ENCODE measurements around the gene NHS. TPM values are rescaled to one million over a fixed set of nuclear protein-coding genes. Genes with fewer than 3 reads are reported as not detected.

Gene NHS
- total and polyA plus RNA-seq, 2 of the 13 experiments (the other 11 are each of a cell fraction or from before 2014, with no cell fraction given) = 0.02 TPM; not detected in 1

DNA sequence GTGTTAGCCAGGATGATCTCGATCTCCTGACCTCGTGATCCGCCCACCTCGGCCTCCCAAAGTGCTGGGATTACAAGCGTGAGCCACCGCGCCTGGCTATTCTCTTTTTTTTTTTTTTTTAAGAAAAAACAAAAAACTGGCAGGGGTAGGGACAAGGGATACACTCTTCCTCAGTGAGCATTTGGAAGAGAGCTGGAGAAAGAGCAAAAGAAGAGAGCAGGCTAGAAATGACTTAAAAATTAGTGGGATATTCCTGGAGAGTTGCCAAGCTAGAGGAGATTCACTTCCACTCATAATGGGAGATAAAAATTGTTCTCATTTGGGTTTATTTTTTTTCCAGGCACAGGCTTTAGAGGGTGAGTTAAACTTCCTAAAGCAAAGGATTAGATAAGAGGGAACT lies 222.3 kb downstream of the NHS start (continued):
- TF ChIP-seq, protein P1, sequence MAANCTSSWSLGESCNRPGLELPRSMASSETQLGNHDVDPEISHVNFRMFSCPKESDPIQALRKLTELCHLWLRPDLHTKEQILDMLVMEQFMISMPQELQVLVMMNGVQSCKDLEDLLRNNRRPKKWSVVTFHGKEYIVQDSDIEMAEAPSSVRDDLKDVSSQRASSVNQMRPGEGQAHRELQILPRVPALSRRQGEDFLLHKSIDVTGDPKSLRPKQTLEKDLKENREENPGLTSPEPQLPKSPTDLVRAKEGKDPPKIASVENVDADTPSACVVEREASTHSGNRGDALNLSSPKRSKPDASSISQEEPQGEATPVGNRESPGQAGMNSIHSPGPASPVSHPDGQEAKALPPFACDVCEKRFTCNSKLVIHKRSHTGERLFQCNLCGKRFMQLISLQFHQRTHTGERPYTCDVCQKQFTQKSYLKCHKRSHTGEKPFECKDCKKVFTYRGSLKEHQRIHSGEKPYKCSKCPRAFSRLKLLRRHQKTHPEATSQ (CRISPR knock-in tag; IDR thresholded peaks at IDR 0.05; ENCODE audit: borderline replicate concordance) = no peak
- TF ChIP-seq ZNF121 (CRISPR knock-in tag; IDR thresholded peaks at IDR 0.05) = no peak

DNA sequence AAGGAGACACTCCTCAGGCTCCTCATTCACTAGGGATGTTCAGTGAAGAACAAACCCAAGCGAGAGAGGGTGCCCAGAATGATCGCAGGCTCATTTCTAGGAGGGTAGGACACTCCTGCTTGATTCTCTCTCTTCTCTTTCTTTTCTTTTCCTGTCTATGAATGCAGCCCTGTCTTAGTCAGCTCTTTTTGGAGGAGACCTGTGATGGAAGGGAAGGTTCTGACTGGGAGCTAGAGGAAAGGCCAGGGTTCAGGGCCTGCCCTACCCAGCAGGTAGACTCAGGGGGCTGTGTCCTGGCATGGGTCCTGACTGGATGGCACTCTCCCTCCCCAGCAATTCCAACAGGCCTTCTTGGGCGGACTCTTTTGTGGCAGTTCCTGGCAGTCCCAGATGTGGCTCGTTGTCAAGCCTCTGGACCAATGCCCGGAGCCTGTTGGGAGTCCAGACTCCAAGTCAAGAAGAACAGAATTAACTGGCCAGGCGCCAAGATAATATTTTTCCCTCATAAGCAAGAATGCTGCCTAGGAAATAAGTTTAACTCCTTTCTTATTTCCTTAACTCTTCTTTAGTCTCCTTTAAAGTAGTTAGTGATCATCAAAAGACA lies 222.9 kb downstream of the NHS start:
- FAIRE-seq (no peak), ATAC-seq (no peak), DNase-seq (ENCODE audit: low spot score) (no peak)
- H3K9me3 ChIP-seq (ENCODE audit: low read length) = no peaks in the 10 kb centered on the region
- BruUV-seq (replicated peaks) = no TSS peak
- H3K4me1 ChIP-seq (ENCODE audit: insufficient read depth, low read length) = peaks cover 12% of the 10 kb centered on the region; the same call in 1 of the 2 replicates
- 10% methylated on average over 2 of the region's 6 CpGs for WGBS (ENCODE audit: low lambda C conversion rate)
- H3K9ac ChIP-seq (ENCODE audit: insufficient read depth, low read depth, low read length) = no peak overlapping the region
- no peak overlapping the region for H3K4me3 ChIP-seq (replicated peaks in 1 of 3; ENCODE audit: insufficient read depth in 1 of 3, low read depth in 2 of 3, low read length in 3 of 3)
- H2AFZ ChIP-seq (ENCODE audit: low read length) = no peak overlapping the region
- H3K79me2 ChIP-seq (ENCODE audit: insufficient read depth, low read length) = no peaks in the 10 kb centered on the region
- in situ Hi-C loops (cut with HindIII; ENCODE audit: extremely low pct_ligation_motif_present, low pct_unique_long_range_greater_than_20kb) (no loop called here), intact Hi-C loops (cut with micrococcal nuclease; ENCODE audit: unreplicated experiment) (no loop called here)
- no peak overlapping the region for H3K4me2 ChIP-seq (ENCODE audit: low read depth, low read length)
- ChIA-PET CTCF (ENCODE audit: low intra/inter-chr PET ratio, low total read pairs) (no interaction called here), POLR2A (no interaction called here)
- no peaks in the 10 kb centered on the region for H3K36me3 ChIP-seq (replicated peaks in 1 of 2; ENCODE audit: control insufficient read depth in 1 of 2, insufficient read depth in 2 of 2, low read length in 2 of 2)
- H4K20me1 ChIP-seq (ENCODE audit: insufficient read depth, low read length) = no peaks in the 10 kb centered on the region
- no peaks in the 10 kb centered on the region for H3K27me3 ChIP-seq (ENCODE audit: control insufficient read depth in 1 of 2, insufficient read depth in 2 of 2, low read length in 2 of 2)
- no peak overlapping the region for H3K27ac ChIP-seq (ENCODE audit: extremely low read length, insufficient read depth, low read length)
- TF ChIP-seq, protein P2, sequence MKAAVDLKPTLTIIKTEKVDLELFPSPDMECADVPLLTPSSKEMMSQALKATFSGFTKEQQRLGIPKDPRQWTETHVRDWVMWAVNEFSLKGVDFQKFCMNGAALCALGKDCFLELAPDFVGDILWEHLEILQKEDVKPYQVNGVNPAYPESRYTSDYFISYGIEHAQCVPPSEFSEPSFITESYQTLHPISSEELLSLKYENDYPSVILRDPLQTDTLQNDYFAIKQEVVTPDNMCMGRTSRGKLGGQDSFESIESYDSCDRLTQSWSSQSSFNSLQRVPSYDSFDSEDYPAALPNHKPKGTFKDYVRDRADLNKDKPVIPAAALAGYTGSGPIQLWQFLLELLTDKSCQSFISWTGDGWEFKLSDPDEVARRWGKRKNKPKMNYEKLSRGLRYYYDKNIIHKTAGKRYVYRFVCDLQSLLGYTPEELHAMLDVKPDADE (CRISPR knock-in tag; IDR thresholded peaks at IDR 0.05) = no peak
- TF ChIP-seq TAF1 (CRISPR knock-in tag; IDR thresholded peaks at IDR 0.05) (no peak), AGO2 (optimal IDR thresholded peaks at IDR 0.05; ENCODE audit: low read depth, low read length) (no peak), NRL (CRISPR knock-in tag; IDR thresholded peaks at IDR 0.05; ENCODE audit: borderline replicate concordance) (no peak), PPARG (CRISPR knock-in tag; conservative IDR thresholded peaks at IDR 0.05) (no peak), ZNF577 (CRISPR knock-in tag; IDR thresholded peaks at IDR 0.05; ENCODE audit: borderline replicate concordance, low read depth) (no peak)
- TF ChIP-seq, protein P3, sequence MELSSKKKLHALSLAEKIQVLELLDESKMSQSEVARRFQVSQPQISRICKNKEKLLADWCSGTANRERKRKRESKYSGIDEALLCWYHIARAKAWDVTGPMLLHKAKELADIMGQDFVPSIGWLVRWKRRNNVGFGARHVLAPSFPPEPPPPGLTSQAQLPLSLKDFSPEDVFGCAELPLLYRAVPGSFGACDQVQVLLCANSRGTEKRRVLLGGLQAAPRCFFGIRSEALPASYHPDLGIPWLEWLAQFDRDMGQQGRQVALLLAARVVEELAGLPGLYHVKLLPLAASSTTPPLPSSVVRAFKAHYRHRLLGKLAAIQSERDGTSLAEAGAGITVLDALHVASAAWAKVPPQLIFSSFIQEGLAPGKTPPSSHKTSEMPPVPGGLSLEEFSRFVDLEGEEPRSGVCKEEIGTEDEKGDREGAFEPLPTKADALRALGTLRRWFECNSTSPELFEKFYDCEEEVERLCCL (CRISPR knock-in tag; IDR thresholded peaks at IDR 0.05; ENCODE audit: borderline replicate concordance) = no peak
- TF ChIP-seq, protein P4, sequence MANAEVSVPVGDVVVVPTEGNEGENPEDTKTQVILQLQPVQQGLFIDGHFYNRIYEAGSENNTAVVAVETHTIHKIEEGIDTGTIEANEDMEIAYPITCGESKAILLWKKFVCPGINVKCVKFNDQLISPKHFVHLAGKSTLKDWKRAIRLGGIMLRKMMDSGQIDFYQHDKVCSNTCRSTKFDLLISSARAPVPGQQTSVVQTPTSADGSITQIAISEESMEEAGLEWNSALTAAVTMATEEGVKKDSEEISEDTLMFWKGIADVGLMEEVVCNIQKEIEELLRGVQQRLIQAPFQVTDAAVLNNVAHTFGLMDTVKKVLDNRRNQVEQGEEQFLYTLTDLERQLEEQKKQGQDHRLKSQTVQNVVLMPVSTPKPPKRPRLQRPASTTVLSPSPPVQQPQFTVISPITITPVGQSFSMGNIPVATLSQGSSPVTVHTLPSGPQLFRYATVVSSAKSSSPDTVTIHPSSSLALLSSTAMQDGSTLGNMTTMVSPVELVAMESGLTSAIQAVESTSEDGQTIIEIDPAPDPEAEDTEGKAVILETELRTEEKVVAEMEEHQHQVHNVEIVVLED (CRISPR knock-in tag; IDR thresholded peaks at IDR 0.05; ENCODE audit: borderline replicate concordance) = no peak
- TF ChIP-seq, protein P5, sequence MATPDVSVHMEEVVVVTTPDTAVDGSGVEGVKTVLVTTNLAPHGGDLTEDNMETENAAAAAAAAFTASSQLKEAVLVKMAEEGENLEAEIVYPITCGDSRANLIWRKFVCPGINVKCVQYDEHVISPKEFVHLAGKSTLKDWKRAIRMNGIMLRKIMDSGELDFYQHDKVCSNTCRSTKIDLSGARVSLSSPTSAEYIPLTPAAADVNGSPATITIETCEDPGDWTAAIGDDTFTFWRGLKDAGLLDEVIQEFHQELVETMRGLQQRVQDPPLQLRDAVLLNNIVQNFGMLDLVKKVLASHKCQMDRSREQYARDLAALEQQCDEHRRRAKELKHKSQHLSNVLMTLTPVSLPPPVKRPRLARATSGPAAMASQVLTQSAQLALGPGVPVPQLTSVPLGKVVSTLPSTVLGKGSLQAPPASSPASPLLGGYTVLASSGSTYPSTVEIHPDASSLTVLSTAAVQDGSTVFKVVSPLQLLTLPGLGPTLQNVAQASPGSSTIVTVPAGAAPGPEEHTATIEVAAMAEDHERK (CRISPR knock-in tag; IDR thresholded peaks at IDR 0.05; ENCODE audit: low read depth) = no peak
- TF ChIP-seq, protein P6, sequence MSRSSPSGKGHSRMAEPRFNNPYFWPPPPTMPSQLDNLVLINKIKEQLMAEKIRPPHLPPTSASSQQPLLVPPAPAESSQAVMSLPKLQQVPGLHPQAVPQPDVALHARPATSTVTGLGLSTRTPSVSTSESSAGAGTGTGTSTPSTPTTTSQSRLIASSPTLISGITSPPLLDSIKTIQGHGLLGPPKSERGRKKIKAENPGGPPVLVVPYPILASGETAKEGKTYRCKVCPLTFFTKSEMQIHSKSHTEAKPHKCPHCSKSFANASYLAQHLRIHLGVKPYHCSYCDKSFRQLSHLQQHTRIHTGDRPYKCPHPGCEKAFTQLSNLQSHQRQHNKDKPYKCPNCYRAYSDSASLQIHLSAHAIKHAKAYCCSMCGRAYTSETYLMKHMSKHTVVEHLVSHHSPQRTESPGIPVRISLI (CRISPR knock-in tag; IDR thresholded peaks at IDR 0.05; ENCODE audit: borderline replicate concordance) = no peak
